IMR-90 (cell line): ENCODE results near the gene TP53BP1. TPM values are rescaled to one million over a fixed set of nuclear protein-coding genes. Genes with fewer than 3 reads are reported as not detected.

Source experiments
- ATAC-seq: fragments of 200-7000 bp; cut with Tn5 transposase; 2 replicates; pipeline ENCODE4 v1.9.1; 2020; ENCODE audit warnings: low read depth, mild to moderate bottlenecking, moderate library complexity
- BruUV-seq: library from RNA; stranded (reverse); fragments of 400-500 nt; replicated peaks from 2 replicates; lab custom pipeline; 2021; lab: Mats Ljungman, UMichigan
- CTCF ChIA-PET: fragments of 300-600 bp; formaldehyde crosslinking; extraction: SDS; loops from one replicate; lab custom pipeline; 2021; ENCODE audit warnings: antibody characterized with exemption; lab: Yijun Ruan, JAX
- POLR2A ChIA-PET: fragments of 300-600 bp; sonication (Branson Sonifier 250); formaldehyde crosslinking; loops from one replicate; lab custom pipeline; 2022; ENCODE audit warnings: antibody characterized with exemption; ENCODE audit not compliant: unreplicated experiment; lab: Charles Lee
- DNase-seq: peaks from one replicate; pipeline ENCODE4 v3.0.0; 2013
- H2AFZ ChIP-seq: replicated peaks from 2 replicates; pipeline ENCODE3; 2013; ENCODE audit warnings: low read length, mild to moderate bottlenecking; ENCODE audit not compliant: poor library complexity
- H2AK5ac ChIP-seq: 2 replicates; pipeline ENCODE4 v1.6.1; 2013; ENCODE audit warnings: low read depth, low read length, inconsistent platforms
- H2AK9ac ChIP-seq: replicated peaks from 2 replicates; pipeline ENCODE3; 2013; ENCODE audit warnings: mild to moderate bottlenecking, low read depth, low read length, moderate library complexity; ENCODE audit not compliant: poor library complexity
- H2BK120ac ChIP-seq: 2 replicates; pipeline ENCODE4 v1.6.1; 2013; ENCODE audit warnings: low read depth, low read length, inconsistent platforms
- H2BK15ac ChIP-seq: 3 replicates; pipeline ENCODE4 v1.6.1; 2013; ENCODE audit warnings: low read depth, low read length, inconsistent platforms
- H2BK20ac ChIP-seq: 2 replicates; pipeline ENCODE4 v1.6.1; 2013; ENCODE audit warnings: low read depth, mild to moderate bottlenecking, inconsistent platforms, low read length, moderate library complexity
- H2BK5ac ChIP-seq: 2 replicates; pipeline ENCODE4 v1.6.1; 2013; ENCODE audit warnings: mild to moderate bottlenecking, low read depth, low read length, inconsistent platforms; ENCODE audit not compliant: poor library complexity, severe bottlenecking
- H3K14ac ChIP-seq: replicated peaks from 2 replicates; pipeline ENCODE4 v1.6.1; 2013; ENCODE audit warnings: low read depth, low read length, inconsistent platforms
- H3K18ac ChIP-seq: 2 replicates; pipeline ENCODE4 v1.6.1; 2013; ENCODE audit warnings: low read depth, low read length, control low read depth
- H3K23ac ChIP-seq: 2 replicates; pipeline ENCODE4 v1.6.1; 2013; ENCODE audit warnings: low read depth, low read length, inconsistent platforms
- H3K27ac ChIP-seq: 2 replicates; pipeline ENCODE4 v1.5.1; 2013; ENCODE audit warnings: mild to moderate bottlenecking, control low read depth, low read length; ENCODE audit not compliant: insufficient read depth
- H3K27me3 ChIP-seq: 2 replicates; pipeline ENCODE4 v1.6.1; 2013; ENCODE audit warnings: low read length; ENCODE audit not compliant: control insufficient read depth, insufficient read depth
- H3K36me3 ChIP-seq: 2 replicates; pipeline ENCODE4 v1.6.1; 2013; ENCODE audit warnings: low read length, mixed read lengths; ENCODE audit not compliant: control insufficient read depth, insufficient read depth
- H3K4ac ChIP-seq: 2 replicates; pipeline ENCODE4 v1.6.1; 2013; ENCODE audit warnings: low read depth, low read length, inconsistent platforms
- H3K4me1 ChIP-seq: 2 replicates; pipeline ENCODE4 v1.6.1; 2013; ENCODE audit warnings: low read length, mixed read lengths; ENCODE audit not compliant: control insufficient read depth, insufficient read depth
- H3K4me2 ChIP-seq: 2 replicates; pipeline ENCODE4 v1.6.1; 2013; ENCODE audit warnings: low read depth, mild to moderate bottlenecking, control low read depth, low read length, moderate library complexity
- H3K4me3 ChIP-seq: 2 replicates; pipeline ENCODE4 v1.5.1; 2013; ENCODE audit warnings: low read depth, mild to moderate bottlenecking, control low read depth, low read length, moderate library complexity; ENCODE audit not compliant: insufficient read depth
- H3K56ac ChIP-seq: 2 replicates; pipeline ENCODE4 v1.6.1; 2013; ENCODE audit warnings: low read length, inconsistent platforms; ENCODE audit not compliant: insufficient read depth; ENCODE audit errors: extremely low read depth
- H3K79me1 ChIP-seq, 2 experiments: 2 replicates each; pipeline ENCODE4 v1.6.1; 2013; ENCODE audit warnings: low read length in 2 of 2, inconsistent platforms in 1 of 2, low read depth in 1 of 2
- H3K9ac ChIP-seq: 2 replicates; pipeline ENCODE4 v1.6.1; 2013; ENCODE audit warnings: low read depth, low read length, control low read depth
- H3K9me1 ChIP-seq: 2 replicates; pipeline ENCODE4 v1.6.1; 2013; ENCODE audit warnings: low read length, inconsistent platforms; ENCODE audit not compliant: insufficient read depth
- H3K9me3 ChIP-seq: 2 replicates; pipeline ENCODE4 v1.6.1; 2013; ENCODE audit warnings: low read length; ENCODE audit not compliant: control insufficient read depth, insufficient read depth
- H4K20me1 ChIP-seq: 2 replicates; pipeline ENCODE4 v1.6.1; 2013; ENCODE audit warnings: low read length, inconsistent platforms; ENCODE audit not compliant: insufficient read depth
- H4K5ac ChIP-seq: 2 replicates; pipeline ENCODE4 v1.6.1; 2013; ENCODE audit warnings: mild to moderate bottlenecking, low read depth, low read length, control low read depth
- H4K8ac ChIP-seq, 2 experiments: 2 replicates each; pipeline ENCODE4 v1.6.1; 2013; ENCODE audit warnings: low read depth in 2 of 2, low read length in 2 of 2, control low read depth in 1 of 2, inconsistent platforms in 1 of 2
- H4K91ac ChIP-seq: 2 replicates; pipeline ENCODE4 v1.6.1; 2013; ENCODE audit warnings: low read depth, low read length, inconsistent platforms; ENCODE audit not compliant: insufficient read depth
- CEBPB ChIP-seq: IDR thresholded peaks from 2 replicates; pipeline ENCODE4 v1.6.1; 2012; ENCODE audit warnings: low read depth, low read length, improper control_type of control experiment
- ELK1 ChIP-seq: fragments of 150-350 bp; IDR thresholded peaks from 2 replicates; pipeline ENCODE4 v1.6.1; 2016; ENCODE audit warnings: low read depth, mild to moderate bottlenecking, low read length, moderate library complexity, borderline replicate concordance
- FOS ChIP-seq: fragments of 150-350 bp; IDR thresholded peaks from 2 replicates; pipeline ENCODE4 v1.6.1; 2016; ENCODE audit warnings: low read depth, low read length
- MAFK ChIP-seq: IDR thresholded peaks from 2 replicates; pipeline ENCODE4 v1.6.1; 2012; ENCODE audit warnings: low read depth, low read length, improper control_type of control experiment
- MAZ ChIP-seq: IDR thresholded peaks from 2 replicates; pipeline ENCODE4 v1.6.1; 2012; ENCODE audit warnings: low read depth, mild to moderate bottlenecking, low read length, improper control_type of control experiment, moderate library complexity, borderline replicate concordance
- MXI1 ChIP-seq: IDR thresholded peaks from 2 replicates; pipeline ENCODE4 v1.6.1; 2012; ENCODE audit warnings: low read depth, mild to moderate bottlenecking, low read length, moderate library complexity, borderline replicate concordance
- NFE2L2 ChIP-seq: fragments of 150-350 bp; IDR thresholded peaks from 2 replicates; pipeline ENCODE4 v1.6.1; 2016; ENCODE audit warnings: low read depth, mild to moderate bottlenecking, low read length
- POLR2A ChIP-seq: IDR thresholded peaks from 2 replicates; pipeline ENCODE4 v1.6.1; 2012; ENCODE audit warnings: mild to moderate bottlenecking, low read depth, low read length
- RAD21 ChIP-seq: IDR thresholded peaks from 2 replicates; pipeline ENCODE4 v1.6.1; 2012; ENCODE audit warnings: low read length, improper control_type of control experiment
- RCOR1 ChIP-seq: IDR thresholded peaks from 2 replicates; pipeline ENCODE4 v1.6.1; 2012; ENCODE audit warnings: mild to moderate bottlenecking, low read length, improper control_type of control experiment; ENCODE audit not compliant: insufficient replicate concordance
- RFX5 ChIP-seq: IDR thresholded peaks from 2 replicates; pipeline ENCODE4 v1.8.0; 2012; ENCODE audit warnings: low read depth, mild to moderate bottlenecking, low read length, moderate library complexity
- SMC3 ChIP-seq: fragments of 150-350 bp; IDR thresholded peaks from 2 replicates; pipeline ENCODE4 v1.6.1; 2016; ENCODE audit warnings: low read depth, mild to moderate bottlenecking, antibody characterized with exemption, low read length, moderate library complexity
- WGBS, 2 experiments: methylation state at CpG; one replicate each; pipeline versions ENCODE4 v1.1.5 to v1.1.7; 2013; ENCODE audit warnings: missing lambda C conversion rate in 2 of 2; ENCODE audit not compliant: insufficient read length in 1 of 2; ENCODE audit errors: extremely low coverage in 2 of 2; 5-methylcytosine and 5-hydroxymethylcytosine counted together
- dilution Hi-C: fragments of 300-500 bp; cut with HindIII; formaldehyde crosslinking; loops from one replicate; pipeline ENCODE4 v1.14.3; 2018; ENCODE audit warnings: low sequenced_read_pairs; ENCODE audit not compliant: unreplicated experiment
- in situ Hi-C: fragments of 300-500 bp; cut with MboI; formaldehyde crosslinking; loops from 3 replicates; pipeline ENCODE4 v1.14.3; 2019; ENCODE audit warnings: low sequenced_read_pairs, inconsistent platforms, mixed read lengths
- intact Hi-C: fragments of 100-400 bp; cut with micrococcal nuclease; formaldehyde crosslinking; loops from 2 replicates; pipeline ENCODE4 v1.10.0; 2022
- polyA plus RNA-seq, 3 experiments: library from polyadenylated mRNA; depleted of rRNA; stranded (reverse); fragments of >200 nt; gene quantifications; 2 replicates each; pipeline ENCODE4 v1.2.3, GENCODE V29; 2012; ENCODE audit warnings: low replicate concordance in 1 of 3
- total RNA-seq: library from RNA; depleted of rRNA; stranded (reverse); fragments of >200 nt; gene quantifications from 2 replicates; pipeline ENCODE4 v1.2.3, GENCODE V29; 2012
- TF ChIP-seq, protein P1 (sequence below): fragments of 150-350 bp; IDR thresholded peaks from 2 replicates; pipeline ENCODE4 v1.6.1; 2017; ENCODE audit warnings: mild to moderate bottlenecking, antibody characterized with exemption, low read length, low read depth

The TP53BP1 gene
- total and polyA plus RNA-seq, 2 of the 4 experiments (the other 2 are of a cell fraction), result 36.3 to 64.5 TPM

DNA sequence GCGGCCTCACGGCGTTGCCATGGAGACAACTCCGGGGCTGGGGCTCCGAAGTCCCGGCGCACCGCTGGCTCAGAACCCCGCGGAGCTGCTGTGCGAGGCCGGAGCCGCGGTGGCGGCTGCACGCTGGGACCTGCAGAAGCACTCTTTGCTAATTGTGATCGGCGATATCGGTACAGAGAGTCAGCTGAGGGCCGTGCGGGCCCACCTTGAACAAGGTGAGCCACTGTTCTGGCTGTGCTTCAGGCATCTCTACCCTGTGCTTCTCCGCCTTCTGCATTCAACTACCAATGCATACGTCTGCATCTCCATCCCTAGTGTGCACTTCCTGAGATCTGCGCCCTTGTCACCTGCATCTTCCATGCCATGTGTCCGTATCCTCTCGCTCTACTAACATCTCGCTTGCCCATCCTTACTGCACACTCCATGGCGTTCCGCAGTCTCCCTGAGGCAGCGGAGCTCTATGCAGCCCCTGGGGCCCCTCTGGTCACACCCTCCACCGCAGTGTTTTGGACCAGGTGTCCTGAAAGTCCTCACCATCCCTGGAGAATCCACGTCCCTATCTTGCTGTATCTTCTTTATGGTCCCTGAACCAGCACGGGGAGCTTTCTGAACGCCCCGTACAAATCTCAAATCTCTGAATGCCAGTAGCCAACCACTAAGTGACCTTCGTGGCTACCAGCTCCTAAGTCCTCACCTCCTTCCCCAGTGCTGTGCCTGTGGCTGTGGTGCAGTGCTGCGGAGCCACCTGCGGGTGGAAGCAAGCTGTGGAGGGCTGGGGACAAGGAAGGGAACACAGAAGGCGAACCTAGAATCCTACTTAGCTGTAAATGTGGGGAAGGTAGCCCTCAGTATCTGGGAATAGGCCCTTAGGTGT is 18.3 kb upstream of the TP53BP1 start:
- no peak overlapping the region for H2BK5ac ChIP-seq
- H2BK120ac ChIP-seq, result no peak overlapping the region
- H3K27ac ChIP-seq, result no peak overlapping the region
- H3K9me3 ChIP-seq, result no peaks in the 10 kb centered on the region
- H3K4me2 ChIP-seq, result peak overlapping the region; percentile 86
- no peak overlapping the region for H3K9ac ChIP-seq
- no peak overlapping the region for H3K18ac ChIP-seq
- in situ Hi-C loops, result no loop called here
- peak overlapping the region; percentile 49 for H3K4me3 ChIP-seq
- CTCF ChIA-PET, result interaction anchor here (1.5 to 1.9 kb wide), 3 partner anchors 12 to 139 kb away, joined by 3 to 4 read pairs (median 3); no protein-coding TSS in a partner anchor
- no peak overlapping the region for H4K91ac ChIP-seq
- no peaks in the 10 kb centered on the region for H4K20me1 ChIP-seq
- H2BK15ac ChIP-seq, result 0 out of 3 replicates have a peak overlapping the region, but pooled peaks have one; percentile 19
- peaks cover 24% of the 10 kb centered on the region for H3K9me1 ChIP-seq
- peaks cover 22% of the 10 kb centered on the region for H3K4me1 ChIP-seq
- no peak overlapping the region for H4K8ac ChIP-seq
- peak overlapping the region; percentile 2; the same call in 1 of the 2 replicates for H3K14ac ChIP-seq
- no peak overlapping the region for H3K56ac ChIP-seq
- DNase-seq, result no peak
- POLR2A ChIA-PET, result interaction anchor here (0.9 kb wide), 1 partner anchor 10 kb away, joined by 3 read pairs; no protein-coding TSS in a partner anchor
- dilution Hi-C loops, result no loop called here
- H3K23ac ChIP-seq, result peak overlapping the region; percentile 66
- WGBS, 2 experiments, result 4% methylated on average over 28 of the region's 39 CpGs; no CpG with 5 or more reads in 1 of the 2 experiments
- intact Hi-C loops, result loop anchor here (2.0 to 10.0 kb wide), 2 partner anchors 70 to 264 kb away; partner anchors contain the start of gene ELL3
- peak overlapping the region; percentile 83 for H2AFZ ChIP-seq
- no peaks in the 10 kb centered on the region for H3K27me3 ChIP-seq
- ATAC-seq, result no peak; the same call in none of the 2 replicates
- peaks cover 0 to 23% of the 10 kb centered on the region in 2 experiments; a peak in 3 of 4 replicates for H3K79me1 ChIP-seq
- peak overlapping the region; percentile 30 for H2AK9ac ChIP-seq
- no TSS peak for BruUV-seq
- H2AK5ac ChIP-seq, result peak overlapping the region; percentile 47
- no peak overlapping the region for H2BK20ac ChIP-seq
- H3K36me3 ChIP-seq, result no peaks in the 10 kb centered on the region
- no peak overlapping the region for H4K5ac ChIP-seq
- peak overlapping the region; percentile 18; the same call in 1 of the 2 replicates for H3K4ac ChIP-seq
- no peak for TF ChIP-seq RCOR1
- TF ChIP-seq ELK1, result no peak
- no peak for TF ChIP-seq NFE2L2
- TF ChIP-seq SMC3, result no peak
- TF ChIP-seq RAD21, result peak; percentile 32
- TF ChIP-seq, protein P1, sequence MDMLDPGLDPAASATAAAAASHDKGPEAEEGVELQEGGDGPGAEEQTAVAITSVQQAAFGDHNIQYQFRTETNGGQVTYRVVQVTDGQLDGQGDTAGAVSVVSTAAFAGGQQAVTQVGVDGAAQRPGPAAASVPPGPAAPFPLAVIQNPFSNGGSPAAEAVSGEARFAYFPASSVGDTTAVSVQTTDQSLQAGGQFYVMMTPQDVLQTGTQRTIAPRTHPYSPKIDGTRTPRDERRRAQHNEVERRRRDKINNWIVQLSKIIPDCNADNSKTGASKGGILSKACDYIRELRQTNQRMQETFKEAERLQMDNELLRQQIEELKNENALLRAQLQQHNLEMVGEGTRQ, result no peak
- TF ChIP-seq FOS, result no peak
- no peak for TF ChIP-seq RFX5
- no peak for TF ChIP-seq POLR2A
- TF ChIP-seq MXI1, result no peak
- TF ChIP-seq MAFK, result no peak
- no peak; the same call in 1 of the 2 replicates for TF ChIP-seq MAZ
- TF ChIP-seq CEBPB, result no peak
